Smooth muscle cell (in vitro differentiated cells): ENCODE data around the gene CCDC12. TPM values are rescaled to one million over a fixed set of nuclear protein-coding genes. Genes with fewer than 3 reads are reported as not detected.

Experiments
- DNase-seq: peaks from one replicate; lab custom pipeline; 2025; ENCODE audit not compliant: unreplicated experiment; lab: John Stamatoyannopoulos, UW
- H2AFZ ChIP-seq: fragments of 200-600 bp; sonication (generic); 2 replicates; pipeline ENCODE4 v1.6.0; 2016; ENCODE audit warnings: antibody characterized with exemption, low read depth, mild to moderate bottlenecking
- H3F3A ChIP-seq: fragments of 200-600 bp; sonication (generic); 2 replicates; pipeline ENCODE4 v1.6.0; 2017; ENCODE audit warnings: antibody characterized with exemption, low read depth
- H3K27ac ChIP-seq: fragments of 200-600 bp; sonication (generic); 2 replicates; pipeline ENCODE4 v1.5.1; 2016; ENCODE audit warnings: low read depth, mild to moderate bottlenecking
- H3K27me3 ChIP-seq: fragments of 200-600 bp; sonication (generic); 2 replicates; pipeline ENCODE4 v1.6.1; 2016; ENCODE audit warnings: low read depth, mild to moderate bottlenecking
- H3K36me3 ChIP-seq: fragments of 200-600 bp; sonication (generic); 2 replicates; pipeline ENCODE4 v1.5.1; 2016; ENCODE audit warnings: low read depth
- H3K4me1 ChIP-seq: fragments of 200-600 bp; sonication (generic); 2 replicates; pipeline ENCODE4 v1.5.1; 2016; ENCODE audit warnings: low read depth
- H3K4me2 ChIP-seq: fragments of 200-600 bp; sonication (generic); 2 replicates; pipeline ENCODE4 v1.6.0; 2016; ENCODE audit warnings: mild to moderate bottlenecking
- H3K4me3 ChIP-seq: fragments of 200-600 bp; sonication (generic); 2 replicates; pipeline ENCODE4 v1.5.1; 2016; ENCODE audit warnings: mild to moderate bottlenecking
- H3K79me2 ChIP-seq: fragments of 200-600 bp; sonication (generic); 2 replicates; pipeline ENCODE4 v1.6.0; 2016; ENCODE audit warnings: low read depth, mild to moderate bottlenecking
- H3K9ac ChIP-seq: fragments of 200-600 bp; sonication (generic); 2 replicates; pipeline ENCODE4 v1.6.0; 2016; ENCODE audit warnings: low read depth
- H3K9me3 ChIP-seq: fragments of 200-600 bp; sonication (generic); replicated peaks from 2 replicates; pipeline ENCODE4 v1.5.1; 2016; ENCODE audit warnings: low read depth
- H4K20me1 ChIP-seq: fragments of 200-600 bp; sonication (generic); 2 replicates; pipeline ENCODE4 v1.6.0; 2016; ENCODE audit warnings: low read depth
- CTCF ChIP-seq: fragments of 200-600 bp; sonication (generic); IDR thresholded peaks from 2 replicates; pipeline ENCODE4 v1.5.1; 2017; ENCODE audit warnings: borderline replicate concordance, mild to moderate bottlenecking, antibody characterized with exemption; ENCODE audit not compliant: insufficient read depth, poor library complexity, severe bottlenecking
- WGBS: methylation state at CpG from one replicate; pipeline ENCODE4 v1.1.7; 2016; ENCODE audit warnings: low lambda C conversion rate; 5-methylcytosine and 5-hydroxymethylcytosine counted together
- polyA plus RNA-seq: library from polyadenylated mRNA; unstranded; fragments of >200 nt; fragmentation: Nextera tagmentation; extraction: Ambion mirVana; gene quantifications from 2 replicates; pipeline ENCODE4 v1.2.1, GENCODE V29; 2016
- total RNA-seq: library from RNA; depleted of rRNA; stranded (reverse); fragments of >200 nt; gene quantifications from 2 replicates; pipeline ENCODE4 v1.2.3, GENCODE V29; 2014

The CCDC12 gene
- total and polyA plus RNA-seq, 2 experiments from 2014 or later: 23.9 to 52.4 TPM

GRCh38 chr3:46901591-46902187, 74.9 kb downstream of the CCDC12 start:
- Histone ChIP-seq H3K4me2 (no peak overlapping the region), H3K4me1 (no peaks in the 10 kb centered on the region), H3K27ac (no peak overlapping the region), H3K9ac (no peak overlapping the region), H3K9me3 (no peaks in the 10 kb centered on the region), H3K36me3 (no peaks in the 10 kb centered on the region), H3K4me3 (no peak overlapping the region), H3K79me2 (no peaks in the 10 kb centered on the region), H2AFZ (no peak overlapping the region), H3F3A (no peaks in the 10 kb centered on the region), H4K20me1 (no peaks in the 10 kb centered on the region), H3K27me3 (no peaks in the 10 kb centered on the region)
- 95% methylated on average over 17 of the region's 17 CpGs for WGBS
- no peak for TF ChIP-seq CTCF
- no peak for DNase-seq

- H3K4me2 ChIP-seq: no peak overlapping the region
These were observed 75.5 kb downstream of the CCDC12 start for GRCh38 chr3:46901061-46901460.

GRCh38 chr3:46900356-46900755, 76.2 kb downstream of the CCDC12 start:
- Histone ChIP-seq H3K27ac (no peak overlapping the region), H3F3A (no peaks in the 10 kb centered on the region), H3K9me3 (no peaks in the 10 kb centered on the region), H3K27me3 (no peaks in the 10 kb centered on the region), H3K4me1 (no peaks in the 10 kb centered on the region), H2AFZ (no peak overlapping the region), H3K9ac (no peak overlapping the region), H4K20me1 (no peaks in the 10 kb centered on the region), H3K4me2 (no peak overlapping the region), H3K4me3 (no peak overlapping the region), H3K79me2 (no peaks in the 10 kb centered on the region), H3K36me3 (no peaks in the 10 kb centered on the region)
- WGBS: 98% methylated on average over 6 of the region's 6 CpGs
- TF ChIP-seq CTCF: no peak
- no peak for DNase-seq

More at GRCh38 chr3:46901061-46901460, 75.5 kb downstream of the CCDC12 start:
- Histone ChIP-seq H3K4me3 (no peak overlapping the region), H3K79me2 (no peaks in the 10 kb centered on the region), H3K9me3 (no peaks in the 10 kb centered on the region), H3F3A (no peaks in the 10 kb centered on the region), H4K20me1 (no peaks in the 10 kb centered on the region), H3K27me3 (no peaks in the 10 kb centered on the region), H3K27ac (no peak overlapping the region), H3K9ac (no peak overlapping the region), H3K36me3 (no peaks in the 10 kb centered on the region), H3K4me1 (no peaks in the 10 kb centered on the region), H2AFZ (no peak overlapping the region)
- no peak for DNase-seq
- TF ChIP-seq CTCF: no peak
- 100% methylated on average over 3 of the region's 3 CpGs for WGBS

GRCh38 chr3:46900007-46900292, 76.6 kb downstream of the CCDC12 start:
- DNase-seq: no peak

More at GRCh38 chr3:46900007-46900292, 76.6 kb downstream of the CCDC12 start:
- no peaks in the 10 kb centered on the region for H3K79me2 ChIP-seq
- H4K20me1 ChIP-seq: no peaks in the 10 kb centered on the region
- H3K27me3 ChIP-seq: no peaks in the 10 kb centered on the region
- no peak overlapping the region for H2AFZ ChIP-seq
- TF ChIP-seq CTCF: no peak
- no peak overlapping the region for H3K27ac ChIP-seq
- no peaks in the 10 kb centered on the region for H3K9me3 ChIP-seq
- H3K9ac ChIP-seq: no peak overlapping the region
- no peak overlapping the region for H3K4me2 ChIP-seq
- H3K4me3 ChIP-seq: no peak overlapping the region
- H3K36me3 ChIP-seq: no peaks in the 10 kb centered on the region
- H3F3A ChIP-seq: no peaks in the 10 kb centered on the region
- H3K4me1 ChIP-seq: no peaks in the 10 kb centered on the region
- WGBS: 92% methylated on average over 5 of the region's 5 CpGs
